LNCaP clone FGC (cell line): ENCODE measurements around the gene PDHX.

Experiments
- DNase-seq: peaks from one replicate; pipeline ENCODE4 v3.0.0-alpha.2; 2011; ENCODE audit warnings: low read depth
- H3K4me3 ChIP-seq: 2 replicates; pipeline ENCODE4 v1.5.1; 2011; ENCODE audit warnings: mild to moderate bottlenecking, low read depth, low read length, control low read depth
- CTCF ChIP-seq: IDR thresholded peaks from 2 replicates; pipeline ENCODE4 v1.5.1; 2012; ENCODE audit warnings: mild to moderate bottlenecking; ENCODE audit not compliant: control insufficient read depth, insufficient read depth; ENCODE audit errors: extremely low read depth

PDHX gene

GRCh38 chr11:35012467-35013191 is 96.2 kb downstream of the PDHX start:
- no peak for DNase-seq
- H3K4me3 ChIP-seq = no peak overlapping the region
- no peak for TF ChIP-seq CTCF

- H3K4me3 ChIP-seq = no peak overlapping the region
- no peak for DNase-seq
- TF ChIP-seq CTCF = no peak
These were observed 97.3 kb downstream of the PDHX start for GRCh38 chr11:35013514-35014233.

GRCh38 chr11:35014346-35014745 is 97.9 kb downstream of the PDHX start:
- TF ChIP-seq CTCF = no peak
- H3K4me3 ChIP-seq = no peak overlapping the region
- DNase-seq = no peak

GRCh38 chr11:35015621-35016387 is 99.4 kb downstream of the PDHX start:
- H3K4me3 ChIP-seq = no peak overlapping the region
- TF ChIP-seq CTCF = no peak
- DNase-seq = no peak

GRCh38 chr11:35016916-35017315 is 100.5 kb downstream of the PDHX start:
- peak; percentile 70 for DNase-seq
- TF ChIP-seq CTCF = no peak
- H3K4me3 ChIP-seq = no peak overlapping the region

- no peak overlapping the region for H3K4me3 ChIP-seq
- TF ChIP-seq CTCF = no peak
- no peak for DNase-seq
These were observed 101.3 kb downstream of the PDHX start for GRCh38 chr11:35017528-35018342.
